HG03196 (cell line): ENCODE results near the gene IFNL4.

Experiments
- ATAC-seq: cut with Tn5 transposase; IDR thresholded peaks from one replicate; pipeline ENCODE4 v1.9.1; 2021; ENCODE audit not compliant: unreplicated experiment

The IFNL4 gene

DNA sequence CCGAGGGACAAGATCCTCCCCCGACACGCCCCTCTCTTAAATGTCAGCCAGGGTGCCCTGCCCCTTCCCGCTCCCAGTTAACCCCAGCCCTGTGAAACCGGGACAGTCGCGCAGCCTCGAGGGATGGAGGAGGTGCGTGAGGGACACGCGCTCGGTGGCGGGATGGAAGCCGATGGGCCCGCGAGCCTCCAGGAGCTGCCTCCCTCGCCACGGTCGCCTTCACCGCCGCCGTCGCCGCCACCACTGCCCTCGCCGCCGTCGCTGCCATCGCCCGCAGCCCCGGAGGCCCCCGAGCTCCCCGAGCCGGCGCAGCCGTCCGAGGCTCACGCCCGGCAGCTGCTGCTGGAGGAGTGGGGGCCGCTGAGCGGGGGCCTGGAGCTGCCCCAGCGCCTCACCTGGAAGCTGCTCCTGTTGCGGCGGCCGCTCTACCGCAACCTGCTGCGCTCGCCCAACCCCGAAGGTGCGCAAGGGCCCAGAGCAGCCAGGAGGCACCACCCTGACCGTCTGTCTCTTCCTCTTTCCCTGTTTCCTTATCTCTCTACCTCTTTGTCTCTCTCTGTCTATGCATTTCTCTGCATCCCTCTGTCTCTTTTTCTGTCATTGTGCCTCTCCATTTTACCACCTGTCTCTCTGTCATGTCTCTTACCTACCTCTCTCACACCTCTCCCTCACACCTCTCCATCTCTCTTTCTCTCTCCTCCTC, 51.6 kb downstream of the IFNL4 start, which contains the start of gene NCCRP1:
NCCRP1 (plus strand) TSS at position 105 of the 703 bp plus-strand sequence; CDS start at position 124, 19 bp downstream.
- no peak for ATAC-seq

DNA sequence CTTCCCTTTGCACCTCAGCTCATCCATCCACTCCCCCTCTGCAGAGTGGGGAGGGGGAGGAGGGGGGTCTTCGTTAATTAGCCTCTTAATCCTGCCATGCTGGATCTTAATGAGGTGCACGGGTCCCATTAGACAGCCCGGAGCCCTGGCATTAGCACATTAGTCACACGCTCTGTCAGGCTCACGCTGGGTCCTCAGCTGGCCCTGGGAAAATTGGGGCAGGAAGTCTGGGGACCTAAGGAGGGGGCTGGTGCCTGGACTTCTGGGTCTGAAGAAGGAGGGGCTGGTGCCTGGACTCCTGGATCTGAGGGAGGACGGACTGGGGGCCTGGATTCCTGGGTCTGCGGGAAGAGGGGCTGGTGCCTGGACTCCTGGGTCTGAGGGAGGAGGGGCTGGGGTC, 52.3 kb downstream of the IFNL4 start:
- ATAC-seq, result no peak
